Measurements from ENCODE around the gene METTL25.

GRCh38 chr12:82366197-82366596 is 7.9 kb downstream of the METTL25 start:
- TF ChIP-seq TAF1 (IDR thresholded peaks at IDR 0.05; ENCODE audit: low read depth, low read length) (no peak), POLR2A (IDR thresholded peaks at IDR 0.05; ENCODE audit: low read depth, low read length) (no peak), POLR2AphosphoS5 (IDR thresholded peaks at IDR 0.05; ENCODE audit: low read depth, low read length) (no peak), SPI1 (IDR thresholded peaks at IDR 0.05; ENCODE audit: low read depth, low read length) (0 out of 2 replicates have a peak, but pooled peaks have one; percentile 24)

Data from GM12891 (cell line).